Measurements from ENCODE around the gene TMEM175.

The TMEM175 gene

GRCh38 chr4:948101-948935 is 16.1 kb downstream of the TMEM175 start:
- DNase-seq: no peak

DNA sequence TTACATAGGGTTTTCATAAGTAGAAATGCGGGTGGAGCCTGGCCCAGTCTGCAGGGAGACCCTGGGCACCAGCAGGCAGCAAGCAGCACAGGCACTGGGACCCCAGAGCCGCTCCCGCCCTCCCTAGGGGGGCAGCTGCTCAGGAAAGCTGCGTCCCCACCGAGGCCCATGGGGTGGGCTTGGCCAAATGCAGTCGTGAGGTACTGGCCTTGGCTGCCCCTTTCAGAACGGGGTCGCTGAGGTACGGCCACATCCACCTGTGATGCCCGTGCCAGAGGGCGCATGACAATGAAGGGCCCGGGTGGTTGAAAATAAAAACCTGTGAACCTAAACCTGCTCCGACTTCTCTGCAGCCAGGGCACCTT is 16.7 kb downstream of the TMEM175 start:
- no peak for DNase-seq

GRCh38 chr4:949656-950055 is 17.4 kb downstream of the TMEM175 start:
- DNase-seq: no peak

GRCh38 chr4:950136-951020 is 18.1 kb downstream of the TMEM175 start:
- no peak for DNase-seq

DNA sequence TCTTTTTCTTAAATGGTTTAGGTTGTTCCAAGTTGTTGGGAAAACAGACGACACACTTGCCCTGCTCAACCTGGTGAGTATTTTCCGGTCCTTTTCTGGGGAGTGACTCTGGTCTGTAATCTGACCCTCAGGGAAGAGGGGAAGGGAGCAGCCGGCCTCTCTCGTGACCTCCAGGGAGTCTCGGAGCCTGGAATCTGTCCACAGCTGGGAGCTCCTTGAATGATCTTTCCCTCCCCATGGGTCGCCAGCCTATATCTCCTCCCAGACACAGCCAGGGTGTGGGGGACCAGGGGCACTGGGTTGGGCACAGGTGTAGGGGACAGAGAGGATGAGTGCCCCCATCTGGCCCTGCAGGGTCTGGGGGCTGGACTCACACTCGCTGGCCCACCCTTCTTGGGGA is 18.9 kb downstream of the TMEM175 start:
- no peak for DNase-seq

- no peak for DNase-seq
Measured at GRCh38 chr4:951594-952468, 19.6 kb downstream of the TMEM175 start.

DNA sequence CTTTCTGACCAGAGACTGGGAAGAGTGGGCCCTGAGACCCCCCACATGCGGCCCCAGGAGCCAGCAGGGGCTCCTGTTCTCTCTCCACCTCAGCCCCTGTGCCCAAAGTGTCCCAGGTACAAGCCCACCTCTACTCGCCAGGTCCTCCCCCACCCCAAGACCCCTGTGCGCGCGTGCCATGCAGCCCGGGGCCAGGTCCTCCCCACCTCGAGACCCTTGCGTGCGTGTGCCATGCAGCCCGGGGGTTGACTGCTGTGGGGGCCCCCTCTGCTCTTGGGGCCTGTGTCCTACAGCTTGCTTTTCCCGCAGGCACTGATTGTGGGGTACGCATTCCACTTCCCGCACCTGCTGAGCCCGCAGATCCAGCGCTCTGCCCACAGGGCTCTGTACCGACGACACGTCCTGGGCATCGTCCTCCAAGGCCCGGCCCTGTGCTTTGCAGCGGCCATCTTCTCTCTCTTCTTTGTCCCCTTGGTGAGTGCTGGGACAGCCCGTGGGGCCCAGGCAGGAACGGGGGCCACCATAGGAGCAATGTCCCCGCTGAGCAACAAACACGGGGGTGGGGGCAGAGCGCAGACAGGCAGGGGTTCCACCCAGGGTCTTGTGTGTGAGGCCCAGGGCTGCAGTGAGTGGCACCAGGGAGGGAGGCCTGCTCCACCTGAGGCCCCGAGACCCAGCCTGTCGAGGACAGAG is 20.8 kb downstream of the TMEM175 start:
- DNase-seq: no peak

DNA sequence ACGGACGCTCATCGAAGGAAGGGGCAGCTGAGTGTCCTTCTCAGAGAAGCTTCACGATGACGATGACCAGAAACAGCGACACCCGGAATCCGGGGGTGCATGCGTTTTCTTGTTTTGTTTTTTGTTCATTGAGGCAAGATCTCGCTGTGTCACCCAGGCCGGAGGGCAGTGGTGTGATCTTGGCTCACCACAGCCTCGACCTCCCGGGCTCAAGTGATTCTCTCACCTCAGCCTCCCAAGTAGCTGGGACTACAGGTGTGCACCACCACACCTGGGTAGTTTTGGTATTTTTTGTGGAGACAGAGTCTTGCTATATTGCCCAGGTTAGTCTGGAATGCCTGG is 21.3 kb downstream of the TMEM175 start:
- DNase-seq: no peak

- DNase-seq: no peak
Measured at GRCh38 chr4:954211-955020, 22.2 kb downstream of the TMEM175 start.

- no peak for DNase-seq
Measured at GRCh38 chr4:955161-955921, 23.1 kb downstream of the TMEM175 start.

DNA sequence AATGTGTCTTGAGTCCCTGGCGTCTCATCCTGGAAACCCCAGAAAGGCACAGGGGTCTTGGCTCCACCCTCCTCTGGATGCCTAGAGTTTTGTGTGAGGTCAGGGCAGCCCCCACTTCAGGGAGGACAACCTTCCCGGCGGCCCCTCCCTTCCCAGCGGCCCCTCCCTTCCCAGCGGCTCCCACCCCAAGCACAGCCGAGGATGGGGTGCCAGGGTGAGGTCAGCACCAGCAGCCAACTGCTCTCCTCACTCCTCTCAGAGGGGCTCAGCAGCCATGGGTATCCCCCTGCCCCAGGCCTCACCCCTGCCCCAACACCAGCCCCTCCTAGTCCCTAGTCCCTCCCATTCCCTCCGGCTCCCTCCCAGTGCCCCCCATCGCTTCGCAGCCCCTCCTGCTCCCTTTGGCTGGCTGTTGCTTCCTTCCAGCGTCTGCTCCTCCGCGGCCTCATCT is 23.7 kb downstream of the TMEM175 start:
- DNase-seq: no peak

- DNase-seq: no peak
Measured at GRCh38 chr4:956531-957230, 24.4 kb downstream of the TMEM175 start.

DNA sequence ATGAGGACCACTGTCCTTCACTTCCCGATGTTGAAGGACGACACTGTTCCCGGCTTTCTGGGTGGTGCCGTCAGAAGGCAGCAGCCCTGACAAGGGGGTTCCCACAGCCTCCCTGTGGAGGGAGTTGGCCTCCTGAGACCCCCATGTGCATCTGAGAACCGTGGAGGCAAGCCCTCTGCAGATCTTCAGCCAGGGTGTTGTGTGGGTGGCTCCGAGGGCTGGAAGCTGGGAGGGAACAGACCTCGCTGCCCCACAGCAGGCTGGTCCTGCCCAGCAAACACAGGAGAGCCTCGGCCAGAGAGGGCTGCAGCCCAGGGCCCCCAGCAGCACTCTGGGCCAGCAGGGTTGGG is 24.9 kb downstream of the TMEM175 start:
- DNase-seq: no peak

DNA sequence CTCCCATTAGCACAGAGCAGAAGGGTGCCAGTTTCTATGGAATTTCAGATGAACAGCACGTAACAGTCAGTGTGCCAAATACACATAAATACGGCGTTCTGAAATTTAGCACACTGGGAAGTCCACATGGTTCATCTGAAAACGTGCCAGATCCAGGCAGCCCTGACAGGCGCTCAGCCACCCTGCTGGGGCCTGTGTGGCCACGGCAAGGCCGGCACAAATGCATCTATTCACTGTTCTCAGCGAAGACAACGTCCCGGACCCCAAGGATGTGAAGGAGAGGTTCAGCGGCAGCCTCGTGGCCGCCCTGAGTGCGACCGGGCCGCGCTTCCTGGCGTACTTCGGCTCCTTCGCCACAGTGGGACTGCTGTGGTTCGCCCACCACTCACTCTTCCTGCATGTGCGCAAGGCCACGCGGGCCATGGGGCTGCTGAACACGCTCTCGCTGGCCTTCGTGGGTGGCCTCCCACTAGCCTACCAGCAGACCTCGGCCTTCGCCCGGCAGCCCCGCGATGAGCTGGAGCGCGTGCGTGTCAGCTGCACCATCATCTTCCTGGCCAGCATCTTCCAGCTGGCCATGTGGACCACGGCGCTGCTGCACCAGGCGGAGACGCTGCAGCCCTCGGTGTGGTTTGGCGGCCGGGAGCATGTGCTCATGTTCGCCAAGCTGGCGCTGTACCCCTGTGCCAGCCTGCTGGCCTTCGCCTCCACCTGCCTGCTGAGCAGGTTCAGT is 25.5 kb downstream of the TMEM175 start:
- no peak for DNase-seq

DNA sequence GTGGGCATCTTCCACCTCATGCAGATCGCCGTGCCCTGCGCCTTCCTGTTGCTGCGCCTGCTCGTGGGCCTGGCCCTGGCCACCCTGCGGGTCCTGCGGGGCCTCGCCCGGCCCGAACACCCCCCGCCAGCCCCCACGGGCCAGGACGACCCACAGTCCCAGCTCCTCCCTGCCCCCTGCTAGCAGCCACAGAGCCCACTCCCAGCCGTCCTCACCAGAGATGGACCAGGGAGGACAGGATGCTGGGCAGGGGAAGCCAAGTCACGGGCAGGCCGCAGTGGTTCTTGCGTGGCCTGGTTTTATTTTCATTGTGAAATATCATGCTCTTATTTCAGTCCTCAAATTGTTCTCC is 26.0 kb downstream of the TMEM175 start:
- no peak for DNase-seq

GRCh38 chr4:958696-959337 is 26.6 kb downstream of the TMEM175 start:
- no peak for DNase-seq

DNA sequence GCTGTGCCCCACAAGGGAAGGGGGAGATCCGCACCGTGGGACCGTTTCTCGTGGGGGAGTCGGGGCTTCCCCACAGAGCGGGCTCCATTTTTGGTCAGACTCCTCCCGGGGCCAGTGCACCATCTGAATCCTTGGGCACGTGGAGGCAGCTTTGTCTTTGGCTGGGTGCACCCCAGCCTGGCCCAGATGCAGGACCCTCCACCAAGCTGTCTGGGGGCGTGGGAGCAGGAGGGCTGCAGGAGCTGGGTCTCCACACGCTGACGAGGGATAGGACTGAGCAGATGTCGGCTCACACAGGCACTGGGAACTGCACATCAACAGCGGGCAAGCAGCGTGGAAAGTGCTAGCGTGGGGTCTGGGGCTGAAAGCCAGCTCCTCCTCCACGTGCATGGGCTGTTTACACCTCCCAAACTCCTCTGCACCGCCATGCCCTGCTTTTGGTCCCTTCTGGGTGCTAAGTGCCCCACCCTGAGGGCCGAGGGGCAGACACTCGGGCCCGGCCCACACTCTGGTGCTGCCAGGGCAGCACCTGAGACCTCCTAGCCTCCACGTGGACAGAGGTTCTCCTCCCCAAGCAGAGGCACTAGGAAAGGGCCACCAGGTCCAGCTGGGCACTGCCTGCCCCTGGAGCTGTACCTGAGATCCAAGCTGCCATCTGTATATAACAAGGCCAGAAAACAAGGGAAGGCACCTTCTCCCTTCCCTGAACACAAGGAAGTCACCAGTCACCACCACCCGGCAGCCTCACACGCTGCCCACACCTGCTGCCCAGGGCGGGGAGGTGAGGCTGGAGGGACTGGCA is 27.3 kb downstream of the TMEM175 start:
- DNase-seq: no peak

GRCh38 chr4:960140-960635 is 27.9 kb downstream of the TMEM175 start:
- no peak for DNase-seq

All from SW 1271 (cell line).